Effector memory CD8-positive, alpha-beta T cell (primary cell): ENCODE measurements around the gene SPRY2.

Experiments used
- ATAC-seq: fragments of 150-1000 bp; cut with Tn5 transposase; replicated peaks from 2 replicates; pipeline ENCODE4 v1.10.0; 2021; ENCODE audit warnings: mild to moderate bottlenecking, moderate library complexity
- DNase-seq, 3 experiments: peaks; one replicate each; pipeline ENCODE4 v3.0.0; 2021
- H3K27ac Mint-ChIP-seq, 2 donors: one replicate each; pipeline ENCODE4 v1.8.0; 2022; ENCODE audit warnings: mild to moderate bottlenecking in 2 of 2, mixed read lengths in 2 of 2, moderate library complexity in 2 of 2
- H3K27me3 Mint-ChIP-seq, 2 donors: one replicate each; pipeline ENCODE4 v1.8.0; 2022; ENCODE audit warnings: mixed read lengths in 2 of 2
- H3K36me3 Mint-ChIP-seq: one replicate; pipeline ENCODE4 v1.8.0; 2022; ENCODE audit warnings: mild to moderate bottlenecking, moderate library complexity, mixed read lengths; ENCODE audit not compliant: insufficient read depth
- H3K4me1 Mint-ChIP-seq, 2 donors: one replicate each; pipeline ENCODE4 v1.8.0; 2022; ENCODE audit warnings: low read depth in 2 of 2, mixed read lengths in 2 of 2
- H3K4me3 Mint-ChIP-seq, 2 donors: one replicate each; pipeline ENCODE4 v1.8.0; 2022; ENCODE audit warnings: mild to moderate bottlenecking in 2 of 2, mixed read lengths in 2 of 2, moderate library complexity in 2 of 2
- H3K9me3 Mint-ChIP-seq, 2 donors: one replicate each; pipeline ENCODE4 v1.8.0; 2022; ENCODE audit warnings: mixed read lengths in 2 of 2

SPRY2 gene

GRCh38 chr13:80290591-80290990, 50.3 kb downstream of the SPRY2 start:
- no peak for ATAC-seq

More at GRCh38 chr13:80290591-80290990, 50.3 kb downstream of the SPRY2 start:
- Mint-ChIP-seq H3K9me3 (peaks cover 0 to 3% of the 10 kb centered on the region in 2 donors), H3K4me1 (no peaks in the 10 kb centered on the region), H3K36me3 (no peaks in the 10 kb centered on the region), H3K27ac (no peak overlapping the region), H3K27me3 (no peaks in the 10 kb centered on the region), H3K4me3 (no peak overlapping the region)
- DNase-seq: no peak
